ENCODE results near the gene CXCL14. TPM values are rescaled to one million over a fixed set of nuclear protein-coding genes. Genes with fewer than 3 reads are reported as not detected.

Gene CXCL14
- total RNA-seq, 1 donor from 2014 or later: 42.4 TPM

DNA sequence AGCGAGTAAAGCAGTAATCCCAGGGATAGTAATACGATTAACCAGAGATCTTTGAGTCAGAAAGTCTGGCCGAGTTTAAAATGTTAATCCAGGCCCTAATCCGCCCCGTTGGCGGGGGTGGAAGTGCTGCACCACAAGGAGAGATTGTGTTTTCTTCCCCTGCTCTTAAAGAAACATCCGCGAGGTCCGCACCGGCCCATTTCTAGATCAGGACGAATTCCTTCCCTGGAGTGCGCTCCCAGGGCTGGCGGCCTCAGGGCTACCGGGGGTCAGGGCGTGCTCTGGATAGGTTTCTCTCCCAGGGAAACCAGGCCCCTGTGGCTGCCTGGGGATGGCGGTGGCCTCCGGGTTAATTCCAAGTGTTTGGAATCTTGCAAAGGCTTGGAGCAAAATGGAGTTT, 33.7 kb downstream of the CXCL14 start:
- peaks cover 16% of the 10 kb centered on the region for H3K4me1 ChIP-seq
- H3K27ac ChIP-seq: no peak overlapping the region
- H3K27me3 ChIP-seq (ENCODE audit: low read depth): peaks cover 85% of the 10 kb centered on the region
- no peak for DNase-seq
- TF ChIP-seq, protein P1, sequence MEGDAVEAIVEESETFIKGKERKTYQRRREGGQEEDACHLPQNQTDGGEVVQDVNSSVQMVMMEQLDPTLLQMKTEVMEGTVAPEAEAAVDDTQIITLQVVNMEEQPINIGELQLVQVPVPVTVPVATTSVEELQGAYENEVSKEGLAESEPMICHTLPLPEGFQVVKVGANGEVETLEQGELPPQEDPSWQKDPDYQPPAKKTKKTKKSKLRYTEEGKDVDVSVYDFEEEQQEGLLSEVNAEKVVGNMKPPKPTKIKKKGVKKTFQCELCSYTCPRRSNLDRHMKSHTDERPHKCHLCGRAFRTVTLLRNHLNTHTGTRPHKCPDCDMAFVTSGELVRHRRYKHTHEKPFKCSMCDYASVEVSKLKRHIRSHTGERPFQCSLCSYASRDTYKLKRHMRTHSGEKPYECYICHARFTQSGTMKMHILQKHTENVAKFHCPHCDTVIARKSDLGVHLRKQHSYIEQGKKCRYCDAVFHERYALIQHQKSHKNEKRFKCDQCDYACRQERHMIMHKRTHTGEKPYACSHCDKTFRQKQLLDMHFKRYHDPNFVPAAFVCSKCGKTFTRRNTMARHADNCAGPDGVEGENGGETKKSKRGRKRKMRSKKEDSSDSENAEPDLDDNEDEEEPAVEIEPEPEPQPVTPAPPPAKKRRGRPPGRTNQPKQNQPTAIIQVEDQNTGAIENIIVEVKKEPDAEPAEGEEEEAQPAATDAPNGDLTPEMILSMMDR (IDR thresholded peaks at IDR 0.05): no peak
- peak overlapping the region; percentile 58 for H3K4me3 ChIP-seq
- no peaks in the 10 kb centered on the region for H3K36me3 ChIP-seq
- intact Hi-C loops (cut with DNase I): no loop called here
- ATAC-seq: no peak
- no peaks in the 10 kb centered on the region for H3K9me3 ChIP-seq

DNA sequence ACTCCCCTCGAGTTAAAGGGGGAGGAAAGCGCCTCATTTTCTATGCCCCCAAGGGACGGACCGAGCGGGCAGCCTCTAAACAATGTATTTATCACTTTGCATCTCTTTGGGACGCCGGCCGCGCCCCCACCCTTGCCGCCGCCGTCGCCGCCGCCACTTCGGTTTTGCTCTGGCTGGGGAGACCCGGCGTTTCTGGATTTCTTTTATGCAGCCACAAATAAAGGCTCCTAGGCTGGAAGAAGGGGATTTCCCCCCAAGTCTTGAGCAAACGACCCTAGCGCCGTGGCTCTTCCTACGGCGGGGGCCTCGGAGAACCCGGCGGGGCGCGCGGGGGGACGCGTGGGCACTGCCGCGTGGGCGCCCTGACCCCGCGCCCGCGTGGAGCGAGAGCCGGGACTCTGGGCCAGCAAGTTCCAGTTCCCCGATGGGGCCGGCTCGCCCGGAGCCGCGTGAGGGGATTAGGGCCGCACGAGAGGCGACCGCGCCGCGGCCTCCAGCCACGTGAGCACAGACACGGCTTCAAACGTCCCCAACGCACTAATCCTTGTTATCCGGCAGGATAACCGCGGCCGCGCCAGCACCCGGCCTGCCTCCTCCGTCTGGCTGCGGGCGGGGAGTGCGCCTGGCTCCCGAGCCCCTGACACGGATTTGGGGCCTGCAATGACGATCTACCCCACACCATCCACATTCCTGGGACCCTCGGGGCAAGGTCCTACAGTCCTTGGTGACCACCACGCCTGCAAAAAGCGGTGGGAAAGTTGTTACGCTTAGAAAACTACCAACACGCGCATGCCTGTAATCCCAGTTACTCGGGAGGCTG, 35.1 kb downstream of the CXCL14 start:
- no peaks in the 10 kb centered on the region for H3K9me3 ChIP-seq
- DNase-seq (no peak), ATAC-seq (peak; percentile 19 to 43)
- intact Hi-C loops (cut with DNase I): no loop called here
- TF ChIP-seq, protein P1 (IDR thresholded peaks at IDR 0.05): no peak
- H3K27ac ChIP-seq: no peak overlapping the region
- H3K4me1 ChIP-seq: peaks cover 16% of the 10 kb centered on the region
- H3K36me3 ChIP-seq: no peaks in the 10 kb centered on the region
- peaks cover 90% of the 10 kb centered on the region for H3K27me3 ChIP-seq (ENCODE audit: low read depth)
- peak overlapping the region; percentile 58 for H3K4me3 ChIP-seq

DNA sequence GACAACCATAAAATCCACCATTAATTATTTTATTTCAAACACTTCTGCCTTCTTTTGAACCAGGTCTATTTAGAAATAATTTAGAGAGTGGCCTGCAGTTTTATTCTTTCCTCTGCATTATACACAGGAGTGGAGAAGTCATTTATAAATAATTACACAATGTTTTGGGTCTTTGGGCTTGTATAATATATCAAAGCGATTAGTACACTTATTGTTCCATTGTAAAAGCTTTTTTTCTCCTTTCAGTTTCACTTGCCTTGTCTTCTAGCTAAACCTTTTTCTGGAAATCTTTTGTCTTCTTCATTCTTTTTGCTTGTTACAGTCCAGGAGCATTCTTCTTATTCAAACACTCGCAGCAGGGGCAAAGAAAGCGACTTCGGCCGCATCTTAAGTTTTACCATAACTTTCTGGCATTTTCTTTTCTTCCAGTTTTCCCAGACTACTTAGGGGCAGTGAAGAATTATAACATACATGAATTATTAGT, 35.7 kb downstream of the CXCL14 start:
- no peak for DNase-seq
- no peak for ATAC-seq
- intact Hi-C loops (cut with DNase I): no loop called here

DNA sequence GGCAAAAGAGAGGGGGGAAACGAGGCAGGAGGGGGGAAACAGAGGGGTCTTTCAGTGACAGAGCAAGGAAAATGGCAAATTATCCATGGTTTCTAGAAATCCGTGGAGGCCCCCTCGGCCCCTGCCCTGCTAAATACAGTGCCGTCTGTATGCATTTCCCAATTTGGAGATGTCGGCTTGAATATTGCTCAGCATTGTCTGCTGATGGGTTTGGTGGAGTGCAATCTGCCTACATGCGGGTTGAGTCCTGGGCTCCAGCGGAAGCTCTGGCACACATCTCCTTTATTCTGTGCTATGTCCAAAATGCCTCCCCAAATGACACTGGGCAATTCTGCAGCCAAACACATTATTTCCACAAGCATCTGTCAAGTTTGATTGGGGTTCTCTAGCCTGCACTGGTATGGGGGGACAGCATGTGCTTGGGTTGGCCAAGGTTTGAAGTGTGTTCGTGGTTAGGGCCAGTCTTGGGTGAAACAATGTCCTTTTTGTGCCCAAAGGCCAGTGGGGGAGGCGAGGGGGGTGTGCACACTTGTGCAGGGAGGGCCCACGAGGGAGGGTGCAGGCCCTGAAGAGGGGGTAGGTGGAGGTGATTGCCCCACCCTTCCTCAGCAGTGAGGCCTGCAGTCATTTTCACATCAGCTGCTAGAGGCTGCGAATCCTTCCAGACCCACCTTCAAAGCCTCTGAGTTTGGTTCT, 36.8 kb downstream of the CXCL14 start:
- Histone ChIP-seq H3K4me1 (peaks cover 16% of the 10 kb centered on the region), H3K27me3 (ENCODE audit: low read depth) (peaks cover 90% of the 10 kb centered on the region), H3K4me3 (no peak overlapping the region), H3K27ac (no peak overlapping the region), H3K36me3 (no peaks in the 10 kb centered on the region), H3K9me3 (no peaks in the 10 kb centered on the region)
- ATAC-seq (no peak), DNase-seq (no peak)
- TF ChIP-seq, protein P1 (IDR thresholded peaks at IDR 0.05): no peak
- intact Hi-C loops (cut with DNase I): no loop called here

More for the DNA sequence above, 35.7 kb downstream of the CXCL14 start:
- Histone ChIP-seq H3K27me3 (ENCODE audit: low read depth) (peaks cover 90% of the 10 kb centered on the region), H3K4me3 (peak overlapping the region; percentile 58), H3K27ac (no peak overlapping the region), H3K9me3 (no peaks in the 10 kb centered on the region), H3K36me3 (no peaks in the 10 kb centered on the region), H3K4me1 (peaks cover 16% of the 10 kb centered on the region)
- TF ChIP-seq, protein P1 (IDR thresholded peaks at IDR 0.05): no peak

DNA sequence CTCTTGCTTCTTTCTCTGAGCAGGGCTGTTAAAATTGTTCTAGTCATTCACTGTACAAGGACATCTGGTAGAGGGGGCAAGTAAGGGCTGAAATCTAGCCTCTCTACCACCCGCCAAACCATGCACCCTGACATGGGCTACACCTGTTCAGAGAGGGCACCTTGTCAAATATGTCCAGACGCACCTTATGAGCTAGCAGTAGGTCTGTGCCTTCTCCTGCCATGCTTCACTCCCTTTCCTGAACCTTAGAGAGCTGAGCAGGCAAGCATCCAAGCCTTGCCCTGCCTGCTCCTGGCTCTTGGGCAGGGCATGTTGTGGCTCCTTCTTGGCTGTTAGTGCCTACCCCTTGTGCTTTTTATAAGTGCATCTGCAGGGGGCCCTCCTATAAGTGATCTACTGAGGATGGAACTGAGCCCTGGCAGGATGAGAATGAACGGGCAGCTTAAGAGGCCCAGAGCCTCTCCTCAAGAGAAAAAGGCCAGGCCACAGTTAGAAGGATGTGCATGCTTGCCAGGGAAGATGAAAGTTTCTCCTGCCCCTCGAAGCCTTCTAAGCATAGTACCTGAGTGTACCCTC, 39.3 kb downstream of the CXCL14 start:
- no peak for ATAC-seq
- Histone ChIP-seq H3K9me3 (no peaks in the 10 kb centered on the region), H3K4me3 (no peak overlapping the region), H3K4me1 (peaks cover 16% of the 10 kb centered on the region), H3K27ac (no peak overlapping the region), H3K36me3 (no peaks in the 10 kb centered on the region), H3K27me3 (ENCODE audit: low read depth) (peaks cover 91% of the 10 kb centered on the region)
- DNase-seq: no peak
- intact Hi-C loops (cut with DNase I): no loop called here
- TF ChIP-seq, protein P1 (IDR thresholded peaks at IDR 0.05): no peak
